Glutamatergic neuron (in vitro differentiated cells): Measurements from ENCODE around the gene LCE3E. TPM values are rescaled to one million over a fixed set of nuclear protein-coding genes. Genes with fewer than 3 reads are reported as not detected.
"Not testable (repeated sequence)": the region's sequence is repeated elsewhere in the genome, so short reads cannot be mapped to it uniquely, and the experiment has no call there.

ENCODE experiments used
- DNase-seq: peaks from one replicate; pipeline ENCODE4 v3.0.0; 2022
- H3K27ac Mint-ChIP-seq: one replicate; pipeline ENCODE4 v1.8.0; 2020; ENCODE audit warnings: mild to moderate bottlenecking, mixed read lengths, inconsistent platforms; ENCODE audit not compliant: unreplicated experiment
- H3K27me3 Mint-ChIP-seq: one replicate; pipeline ENCODE4 v1.8.0; 2020; ENCODE audit warnings: mild to moderate bottlenecking, moderate library complexity, mixed read lengths, inconsistent platforms; ENCODE audit not compliant: unreplicated experiment
- H3K36me3 Mint-ChIP-seq: one replicate; pipeline ENCODE4 v1.8.0; 2020; ENCODE audit warnings: mild to moderate bottlenecking, mixed read lengths, inconsistent platforms; ENCODE audit not compliant: unreplicated experiment
- H3K4me1 Mint-ChIP-seq: one replicate; pipeline ENCODE4 v1.8.0; 2020; ENCODE audit warnings: mild to moderate bottlenecking, low read depth, mixed read lengths, inconsistent platforms; ENCODE audit not compliant: unreplicated experiment
- H3K4me3 Mint-ChIP-seq: one replicate; pipeline ENCODE4 v1.8.0; 2020; ENCODE audit warnings: mild to moderate bottlenecking, mixed read lengths, inconsistent platforms; ENCODE audit not compliant: unreplicated experiment
- H3K9me3 Mint-ChIP-seq: one replicate; pipeline ENCODE4 v1.8.0; 2020; ENCODE audit warnings: mild to moderate bottlenecking, moderate library complexity, mixed read lengths, inconsistent platforms; ENCODE audit not compliant: unreplicated experiment
- CTCF ChIP-seq: fragments of 200-600 bp; sonication (generic); IDR thresholded peaks from one replicate; pipeline ENCODE4 v1.5.0; 2021; ENCODE audit not compliant: partially characterized antibody, unreplicated experiment
- total RNA-seq: library from RNA; stranded (reverse); fragmentation: NEBNext Ultra II Directional; extraction: Animal tissue kit (Norgen Biotek cat#: 25700); gene quantifications from one replicate; pipeline ENCODE4 v1.2.1, GENCODE V29; 2021; ENCODE audit not compliant: unreplicated experiment

The LCE3E gene
- total RNA-seq, 1 donor from 2014 or later: not detected

GRCh38 chr1:152582647-152583046 is 16.1 kb upstream of the LCE3E start:
- Mint-ChIP-seq H3K4me3 (no peak overlapping the region), H3K27me3 (no peaks in the 10 kb centered on the region), H3K9me3 (peaks cover 3% of the 10 kb centered on the region), H3K36me3 (no peaks in the 10 kb centered on the region), H3K27ac (no peak overlapping the region), H3K4me1 (no peaks in the 10 kb centered on the region)
- DNase-seq: no peak
- no peak for TF ChIP-seq CTCF

DNA sequence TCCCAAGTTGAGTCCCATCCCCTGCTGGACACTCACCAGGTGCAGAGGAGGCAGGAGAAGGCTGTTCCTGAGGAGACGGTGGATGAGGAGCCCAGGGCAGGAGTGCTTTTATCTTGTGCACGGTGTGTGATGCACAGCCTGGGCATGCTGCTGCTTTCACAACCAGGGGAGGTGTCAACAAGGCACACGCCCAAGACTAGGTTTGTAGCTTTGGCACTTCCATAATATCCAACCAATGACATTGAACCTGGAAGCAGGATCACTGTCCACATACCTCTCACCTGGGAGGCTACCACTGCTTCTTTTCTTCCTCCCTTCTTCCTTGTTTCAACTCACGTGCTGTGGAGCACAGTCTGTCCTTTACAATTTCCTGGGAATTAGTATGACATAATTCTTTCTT is 13.9 kb upstream of the LCE3E start, which contains the start of gene LCE3D:
Gene LCE3D (minus strand): TSS at position 84 of the 400 bp plus-strand sequence. CDS start 580 bp downstream, outside the sequence.
- Mint-ChIP-seq H3K4me3 (no peak within 1 kb of the TSS), H3K36me3 (no peaks in the 10 kb centered on the region), H3K27me3 (no peaks in the 10 kb centered on the region), H3K27ac (no peak within 1 kb of the TSS), H3K9me3 (peaks cover 3% of the 10 kb centered on the region), H3K4me1 (no peaks in the 10 kb centered on the region)
- no peak for DNase-seq
- no peak for TF ChIP-seq CTCF

- not testable (repeated sequence) for H3K27ac Mint-ChIP-seq, H3K27me3 Mint-ChIP-seq, H3K4me3 Mint-ChIP-seq, H3K9me3 Mint-ChIP-seq, H3K36me3 Mint-ChIP-seq, H3K4me1 Mint-ChIP-seq, DNase-seq
These were observed 12.9 kb upstream of the LCE3E start for GRCh38 chr1:152579526-152579925.

- H3K36me3 Mint-ChIP-seq: no peaks in the 10 kb centered on the region
- H3K27me3 Mint-ChIP-seq: no peaks in the 10 kb centered on the region
- peaks cover 4% of the 10 kb centered on the region for H3K9me3 Mint-ChIP-seq
- H3K4me3 Mint-ChIP-seq: no peak overlapping the region
- no peak for TF ChIP-seq CTCF
- H3K4me1 Mint-ChIP-seq: no peaks in the 10 kb centered on the region
- DNase-seq: no peak
- no peak overlapping the region for H3K27ac Mint-ChIP-seq
These were observed 10.6 kb upstream of the LCE3E start for GRCh38 chr1:152577168-152577567.

- Mint-ChIP-seq H3K4me3 (no peak overlapping the region), H3K4me1 (no peaks in the 10 kb centered on the region), H3K9me3 (peaks cover 2% of the 10 kb centered on the region), H3K36me3 (no peaks in the 10 kb centered on the region), H3K27me3 (peaks cover 2% of the 10 kb centered on the region), H3K27ac (no peak overlapping the region)
- DNase-seq: no peak
- no peak for TF ChIP-seq CTCF
These were observed 905 bp downstream of the LCE3E start for GRCh38 chr1:152565535-152566215.
